HEK293 (cell line): ENCODE measurements around the gene DENND1C.

ENCODE experiments used
- CTCF ChIA-PET: fragments of 350-600 bp; formaldehyde crosslinking; extraction: SDS; loops from one replicate; lab custom pipeline; 2021; ENCODE audit warnings: antibody characterized with exemption; lab: Yijun Ruan, JAX
- POLR2A ChIA-PET: fragments of 300-600 bp; formaldehyde crosslinking; extraction: SDS; loops from one replicate; lab custom pipeline; 2020; ENCODE audit warnings: antibody characterized with exemption, inconsistent platforms; lab: Yijun Ruan, JAX
- H3K27ac ChIP-seq: fragments of 200-500 bp; sonication (Bioruptor generic); 2 replicates; pipeline ENCODE4 v1.5.1; 2014; ENCODE audit warnings: low read depth, low read length, control low read depth, inconsistent platforms; ENCODE audit errors: extremely low read depth
- H3K36me3 ChIP-seq, 2 experiments: fragments of 200-500 bp in 1 of 2; sonication (Bioruptor generic) in 1 of 2; 1 replicate in 1 of 2; 2 replicates in 1 of 2; pipeline ENCODE4 v1.5.1; 2014 to 2017; ENCODE audit warnings: inconsistent platforms in 2 of 2, low read length in 2 of 2; ENCODE audit not compliant: control insufficient read depth in 2 of 2, insufficient read depth in 1 of 2
- H3K4me1 ChIP-seq: fragments of 200-500 bp; sonication (Bioruptor generic); 2 replicates; pipeline ENCODE4 v1.5.1; 2014; ENCODE audit warnings: mild to moderate bottlenecking, low read length, inconsistent platforms; ENCODE audit not compliant: control insufficient read depth, insufficient read depth
- H3K4me3 ChIP-seq: 2 replicates; pipeline ENCODE4 v1.5.1; 2011; ENCODE audit warnings: low read depth, mild to moderate bottlenecking, control low read depth, low read length, moderate library complexity
- H3K9me3 ChIP-seq: fragments of 200-500 bp; sonication (Bioruptor generic); 2 replicates; pipeline ENCODE4 v1.5.1; 2014; ENCODE audit warnings: low read depth, low read length, inconsistent platforms; ENCODE audit not compliant: control insufficient read depth, insufficient read depth
- GLI4 ChIP-seq: fragments of 450-650 bp; formaldehyde crosslinking; IDR thresholded peaks from 2 replicates; pipeline ENCODE4 v1.5.1; 2016; ENCODE audit warnings: missing biosample characterization, missing genetic modification characterization
- KLF17 ChIP-seq: fragments of 450-650 bp; formaldehyde crosslinking; IDR thresholded peaks from 2 replicates; pipeline ENCODE4 v1.5.1; 2016; ENCODE audit warnings: missing biosample characterization, missing genetic modification characterization
- KLF7 ChIP-seq: fragments of 450-650 bp; formaldehyde crosslinking; IDR thresholded peaks from 2 replicates; pipeline ENCODE4 v1.5.1; 2016; ENCODE audit warnings: missing biosample characterization, missing genetic modification characterization, borderline replicate concordance
- MYNN ChIP-seq: fragments of 450-650 bp; formaldehyde crosslinking; IDR thresholded peaks from 2 replicates; pipeline ENCODE4 v1.5.1; 2016; ENCODE audit warnings: missing biosample characterization, missing genetic modification characterization, borderline replicate concordance
- OSR2 ChIP-seq: fragments of 450-650 bp; formaldehyde crosslinking; IDR thresholded peaks from 2 replicates; pipeline ENCODE4 v1.5.1; 2016; ENCODE audit warnings: missing biosample characterization, missing genetic modification characterization
- OVOL3 ChIP-seq: fragments of 450-650 bp; formaldehyde crosslinking; IDR thresholded peaks from 2 replicates; pipeline ENCODE4 v1.5.1; 2016; ENCODE audit warnings: missing biosample characterization, missing genetic modification characterization
- TRIM28 ChIP-seq: IDR thresholded peaks from 2 replicates; pipeline ENCODE4 v1.6.1; 2011; ENCODE audit warnings: low read length, control low read depth, borderline replicate concordance
- ZBTB21 ChIP-seq: fragments of 450-650 bp; formaldehyde crosslinking; IDR thresholded peaks from 2 replicates; pipeline ENCODE4 v1.5.1; 2017; ENCODE audit warnings: missing biosample characterization, missing genetic modification characterization
- ZIC2 ChIP-seq: fragments of 450-650 bp; formaldehyde crosslinking; IDR thresholded peaks from 2 replicates; pipeline ENCODE4 v1.5.1; 2016; ENCODE audit warnings: missing biosample characterization, missing genetic modification characterization
- ZNF214 ChIP-seq: fragments of 450-650 bp; formaldehyde crosslinking; IDR thresholded peaks from 2 replicates; pipeline ENCODE4 v1.5.1; 2017; ENCODE audit warnings: missing biosample characterization, mild to moderate bottlenecking, missing genetic modification characterization, borderline replicate concordance
- ZNF248 ChIP-seq: fragments of 450-650 bp; formaldehyde crosslinking; IDR thresholded peaks from 2 replicates; pipeline ENCODE4 v1.5.1; 2017; ENCODE audit warnings: missing biosample characterization, missing genetic modification characterization
- ZNF335 ChIP-seq: fragments of 450-650 bp; formaldehyde crosslinking; conservative IDR thresholded peaks from 2 replicates; pipeline ENCODE4 v1.5.1; 2016; ENCODE audit warnings: missing biosample characterization, missing genetic modification characterization
- ZNF350 ChIP-seq: fragments of 450-650 bp; formaldehyde crosslinking; IDR thresholded peaks from 2 replicates; pipeline ENCODE4 v1.5.0; 2017; ENCODE audit warnings: missing biosample characterization, mild to moderate bottlenecking, missing genetic modification characterization
- ZNF423 ChIP-seq: fragments of 450-650 bp; formaldehyde crosslinking; IDR thresholded peaks from 2 replicates; pipeline ENCODE4 v1.5.1; 2016; ENCODE audit warnings: missing biosample characterization, missing genetic modification characterization
- ZNF449 ChIP-seq: fragments of 450-650 bp; formaldehyde crosslinking; IDR thresholded peaks from 2 replicates; pipeline ENCODE4 v1.5.1; 2017; ENCODE audit warnings: missing biosample characterization, mild to moderate bottlenecking, missing genetic modification characterization, moderate library complexity
- ZNF654 ChIP-seq: fragments of 450-650 bp; formaldehyde crosslinking; IDR thresholded peaks from 2 replicates; pipeline ENCODE4 v1.5.1; 2016; ENCODE audit warnings: low read depth, missing biosample characterization, missing genetic modification characterization
- ZNF670 ChIP-seq: fragments of 450-650 bp; formaldehyde crosslinking; IDR thresholded peaks from 2 replicates; pipeline ENCODE4 v1.5.1; 2016; ENCODE audit warnings: missing biosample characterization, missing genetic modification characterization, low read depth
- TF ChIP-seq, protein P1 (sequence below): fragments of 450-650 bp; formaldehyde crosslinking; optimal IDR thresholded peaks from 2 replicates; pipeline ENCODE3; 2016; ENCODE audit warnings: missing biosample characterization, mild to moderate bottlenecking, missing genetic modification characterization
- TF ChIP-seq, protein P2 (sequence below): fragments of 450-650 bp; formaldehyde crosslinking; IDR thresholded peaks from 2 replicates; pipeline ENCODE4 v1.5.1; 2016; ENCODE audit warnings: missing biosample characterization, missing genetic modification characterization
- TF ChIP-seq, protein P3 (sequence below): fragments of 450-650 bp; formaldehyde crosslinking; IDR thresholded peaks from 2 replicates; pipeline ENCODE4 v1.5.1; 2016; ENCODE audit warnings: missing biosample characterization, missing genetic modification characterization

The DENND1C gene, protein sequence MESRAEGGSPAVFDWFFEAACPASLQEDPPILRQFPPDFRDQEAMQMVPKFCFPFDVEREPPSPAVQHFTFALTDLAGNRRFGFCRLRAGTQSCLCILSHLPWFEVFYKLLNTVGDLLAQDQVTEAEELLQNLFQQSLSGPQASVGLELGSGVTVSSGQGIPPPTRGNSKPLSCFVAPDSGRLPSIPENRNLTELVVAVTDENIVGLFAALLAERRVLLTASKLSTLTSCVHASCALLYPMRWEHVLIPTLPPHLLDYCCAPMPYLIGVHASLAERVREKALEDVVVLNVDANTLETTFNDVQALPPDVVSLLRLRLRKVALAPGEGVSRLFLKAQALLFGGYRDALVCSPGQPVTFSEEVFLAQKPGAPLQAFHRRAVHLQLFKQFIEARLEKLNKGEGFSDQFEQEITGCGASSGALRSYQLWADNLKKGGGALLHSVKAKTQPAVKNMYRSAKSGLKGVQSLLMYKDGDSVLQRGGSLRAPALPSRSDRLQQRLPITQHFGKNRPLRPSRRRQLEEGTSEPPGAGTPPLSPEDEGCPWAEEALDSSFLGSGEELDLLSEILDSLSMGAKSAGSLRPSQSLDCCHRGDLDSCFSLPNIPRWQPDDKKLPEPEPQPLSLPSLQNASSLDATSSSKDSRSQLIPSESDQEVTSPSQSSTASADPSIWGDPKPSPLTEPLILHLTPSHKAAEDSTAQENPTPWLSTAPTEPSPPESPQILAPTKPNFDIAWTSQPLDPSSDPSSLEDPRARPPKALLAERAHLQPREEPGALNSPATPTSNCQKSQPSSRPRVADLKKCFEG

DNA sequence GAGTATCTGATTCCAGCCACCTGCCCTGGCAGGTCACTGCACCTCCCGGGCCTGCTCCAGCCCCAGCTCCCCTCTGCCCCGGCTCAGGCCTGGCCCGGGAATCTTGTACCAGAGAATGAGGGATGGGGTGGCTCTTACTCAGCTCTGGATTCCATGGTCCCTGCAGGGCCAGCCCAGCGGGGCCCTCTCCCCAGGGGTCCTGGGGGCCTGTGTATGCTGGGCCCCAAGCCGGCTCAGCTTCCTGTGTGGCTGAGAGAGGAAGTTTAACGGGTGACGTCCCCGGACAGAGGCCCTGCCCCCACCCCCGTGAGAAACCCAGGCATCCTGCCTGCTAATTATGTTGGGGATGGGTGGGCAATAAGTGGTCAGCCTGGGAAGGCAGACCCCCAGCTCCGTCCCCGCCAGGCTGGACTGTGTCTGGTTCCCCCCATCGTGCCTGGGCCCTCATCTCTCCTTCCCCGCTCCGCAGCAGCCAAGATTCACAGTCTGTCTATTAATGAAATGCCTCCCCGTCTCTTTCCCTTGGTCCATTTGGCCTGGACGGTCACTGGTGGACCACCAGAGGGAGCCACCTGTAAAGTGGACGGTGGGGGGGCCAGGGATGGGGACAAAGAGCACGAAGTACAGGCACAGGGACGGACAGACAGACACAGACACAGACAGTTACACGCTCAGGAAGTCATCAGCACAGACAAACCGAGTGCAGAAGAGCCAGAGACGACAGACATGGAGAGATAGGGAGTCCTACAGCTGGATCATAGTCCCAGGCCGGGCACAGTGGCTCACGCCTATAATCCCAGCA is at the start of gene DENND1C:
Gene DENND1C, minus strand, starts transcription at position 247 of the 802 bp plus-strand sequence. Its CDS starts 92 bp downstream, at position 155.
- no peak for TF ChIP-seq KLF7
- TF ChIP-seq ZNF449 (tag by site-specific recombination): no peak
- peak; percentile 34 for TF ChIP-seq ZNF335
- TF ChIP-seq ZIC2 (tag by site-specific recombination): peak; percentile 64
- TF ChIP-seq, protein P1, sequence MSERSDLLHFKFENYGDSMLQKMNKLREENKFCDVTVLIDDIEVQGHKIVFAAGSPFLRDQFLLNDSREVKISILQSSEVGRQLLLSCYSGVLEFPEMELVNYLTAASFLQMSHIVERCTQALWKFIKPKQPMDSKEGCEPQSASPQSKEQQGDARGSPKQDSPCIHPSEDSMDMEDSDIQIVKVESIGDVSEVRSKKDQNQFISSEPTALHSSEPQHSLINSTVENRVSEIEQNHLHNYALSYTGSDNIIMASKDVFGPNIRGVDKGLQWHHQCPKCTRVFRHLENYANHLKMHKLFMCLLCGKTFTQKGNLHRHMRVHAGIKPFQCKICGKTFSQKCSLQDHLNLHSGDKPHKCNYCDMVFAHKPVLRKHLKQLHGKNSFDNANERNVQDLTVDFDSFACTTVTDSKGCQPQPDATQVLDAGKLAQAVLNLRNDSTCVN (tag by site-specific recombination): no peak
- no peak for TF ChIP-seq ZNF670 (tag by site-specific recombination)
- TF ChIP-seq ZNF654 (tag by site-specific recombination): 0 out of 2 replicates have a peak, but pooled peaks have one; percentile 10
- TF ChIP-seq, protein P2, sequence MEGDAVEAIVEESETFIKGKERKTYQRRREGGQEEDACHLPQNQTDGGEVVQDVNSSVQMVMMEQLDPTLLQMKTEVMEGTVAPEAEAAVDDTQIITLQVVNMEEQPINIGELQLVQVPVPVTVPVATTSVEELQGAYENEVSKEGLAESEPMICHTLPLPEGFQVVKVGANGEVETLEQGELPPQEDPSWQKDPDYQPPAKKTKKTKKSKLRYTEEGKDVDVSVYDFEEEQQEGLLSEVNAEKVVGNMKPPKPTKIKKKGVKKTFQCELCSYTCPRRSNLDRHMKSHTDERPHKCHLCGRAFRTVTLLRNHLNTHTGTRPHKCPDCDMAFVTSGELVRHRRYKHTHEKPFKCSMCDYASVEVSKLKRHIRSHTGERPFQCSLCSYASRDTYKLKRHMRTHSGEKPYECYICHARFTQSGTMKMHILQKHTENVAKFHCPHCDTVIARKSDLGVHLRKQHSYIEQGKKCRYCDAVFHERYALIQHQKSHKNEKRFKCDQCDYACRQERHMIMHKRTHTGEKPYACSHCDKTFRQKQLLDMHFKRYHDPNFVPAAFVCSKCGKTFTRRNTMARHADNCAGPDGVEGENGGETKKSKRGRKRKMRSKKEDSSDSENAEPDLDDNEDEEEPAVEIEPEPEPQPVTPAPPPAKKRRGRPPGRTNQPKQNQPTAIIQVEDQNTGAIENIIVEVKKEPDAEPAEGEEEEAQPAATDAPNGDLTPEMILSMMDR (tag by site-specific recombination): peak; percentile 79
- no peak within 1 kb of the TSS for H3K27ac ChIP-seq
- ChIA-PET POLR2A (interaction anchor here (0.6 kb wide), 1 partner anchor 170 kb away, joined by 3 read pairs; no protein-coding TSS in a partner anchor), CTCF (interaction anchor here (0.6 to 2.0 kb wide), 11 partner anchors 9 to 299 kb away, joined by 3 to 8 read pairs (median 3); partner anchors contain the start of genes ALKBH7, CLPP and CRB3)
- no peak within 1 kb of the TSS for H3K4me3 ChIP-seq
- H3K9me3 ChIP-seq: no peaks in the 10 kb centered on the region
- H3K4me1 ChIP-seq: no peaks in the 10 kb centered on the region
- H3K36me3 ChIP-seq: no peaks in the 10 kb centered on the region

- peak within 1 kb of the TSS; percentile 56 for H3K4me3 ChIP-seq
- H3K9me3 ChIP-seq: no peaks in the 10 kb centered on the region
- CTCF ChIA-PET: interaction anchor here (0.6 to 0.8 kb wide), 2 partner anchors 101 to 335 kb away, joined by 3 to 4 read pairs; no protein-coding TSS in a partner anchor
- H3K4me1 ChIP-seq: no peaks in the 10 kb centered on the region; the same call in 1 of the 2 replicates
- peaks cover 0 to 11% of the 10 kb centered on the region in 2 experiments; a peak in 1 of 3 replicates for H3K36me3 ChIP-seq
- H3K27ac ChIP-seq: peak within 1 kb of the TSS; percentile 49; the same call in 1 of the 2 replicates
- POLR2A ChIA-PET: interaction anchor here (0.5 to 1.4 kb wide), 22 partner anchors 8 to 561 kb away, joined by 3 to 17 read pairs (median 4); partner anchors contain the start of genes ALKBH7, GPR108, KHSRP and SH2D3A
- TF ChIP-seq ZBTB21 (tag by site-specific recombination) (peak; percentile 62), MYNN (tag by site-specific recombination) (no peak), OVOL3 (peak; percentile 28; the same call in 1 of the 2 replicates), ZNF350 (no peak), GLI4 (tag by site-specific recombination) (no peak), KLF17 (tag by site-specific recombination) (peak; percentile 58; the same call in 1 of the 2 replicates), ZNF423 (tag by site-specific recombination) (no peak), ZNF214 (tag by site-specific recombination) (no peak), TRIM28 (peak; percentile 49), OSR2 (tag by site-specific recombination) (no peak), ZNF248 (tag by site-specific recombination) (peak; percentile 82; the same call in 1 of the 2 replicates)
- TF ChIP-seq, protein P3, sequence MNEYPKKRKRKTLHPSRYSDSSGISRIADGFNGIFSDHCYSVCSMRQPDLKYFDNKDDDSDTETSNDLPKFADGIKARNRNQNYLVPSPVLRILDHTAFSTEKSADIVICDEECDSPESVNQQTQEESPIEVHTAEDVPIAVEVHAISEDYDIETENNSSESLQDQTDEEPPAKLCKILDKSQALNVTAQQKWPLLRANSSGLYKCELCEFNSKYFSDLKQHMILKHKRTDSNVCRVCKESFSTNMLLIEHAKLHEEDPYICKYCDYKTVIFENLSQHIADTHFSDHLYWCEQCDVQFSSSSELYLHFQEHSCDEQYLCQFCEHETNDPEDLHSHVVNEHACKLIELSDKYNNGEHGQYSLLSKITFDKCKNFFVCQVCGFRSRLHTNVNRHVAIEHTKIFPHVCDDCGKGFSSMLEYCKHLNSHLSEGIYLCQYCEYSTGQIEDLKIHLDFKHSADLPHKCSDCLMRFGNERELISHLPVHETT: peak; percentile 71; the same call in 1 of the 2 replicates
These were observed 49.0 kb upstream of the DENND1C start, which contains the start of gene TNFSF9 for GRCh38 chr19:6530386-6531162. TNFSF9 (plus strand) TSS chr19:6531026; CDS start chr19:6531037, 11 bp downstream.
